OCI-LY7 (cell line): ENCODE measurements around the gene TRPC6.

Experiments
- CTCF ChIP-seq: fragments of 200-600 bp; sonication (generic); conservative IDR thresholded peaks from 2 replicates; pipeline ENCODE4 v1.5.1; 2014; ENCODE audit warnings: mild to moderate bottlenecking, antibody characterized with exemption, low read length, moderate library complexity, mixed read lengths
- EZH2phosphoT487 ChIP-seq: fragments of 200-600 bp; sonication (generic); IDR thresholded peaks from 2 replicates; pipeline ENCODE4 v1.6.1; 2018; ENCODE audit warnings: low read depth, borderline replicate concordance, mild to moderate bottlenecking, mixed run types, antibody characterized with exemption, low read length, moderate library complexity, mixed read lengths

DNA sequence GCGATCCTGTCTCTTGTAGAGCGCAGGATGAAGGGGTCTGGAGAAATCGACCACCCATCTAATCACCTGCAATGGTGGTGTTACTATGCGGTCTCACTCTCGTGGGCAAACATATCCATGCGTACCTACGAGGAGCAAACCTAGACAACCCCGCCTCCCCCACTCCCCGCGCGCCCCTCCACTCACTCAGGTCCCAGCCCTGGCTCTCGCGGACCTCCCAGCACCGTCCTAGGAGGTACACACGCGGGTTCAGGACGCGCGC is 887 bp downstream of the TRPC6 start:
- TF ChIP-seq CTCF, result no peak
- TF ChIP-seq EZH2phosphoT487, result no peak
